Measurements from ENCODE around the gene MYRF.

DNA sequence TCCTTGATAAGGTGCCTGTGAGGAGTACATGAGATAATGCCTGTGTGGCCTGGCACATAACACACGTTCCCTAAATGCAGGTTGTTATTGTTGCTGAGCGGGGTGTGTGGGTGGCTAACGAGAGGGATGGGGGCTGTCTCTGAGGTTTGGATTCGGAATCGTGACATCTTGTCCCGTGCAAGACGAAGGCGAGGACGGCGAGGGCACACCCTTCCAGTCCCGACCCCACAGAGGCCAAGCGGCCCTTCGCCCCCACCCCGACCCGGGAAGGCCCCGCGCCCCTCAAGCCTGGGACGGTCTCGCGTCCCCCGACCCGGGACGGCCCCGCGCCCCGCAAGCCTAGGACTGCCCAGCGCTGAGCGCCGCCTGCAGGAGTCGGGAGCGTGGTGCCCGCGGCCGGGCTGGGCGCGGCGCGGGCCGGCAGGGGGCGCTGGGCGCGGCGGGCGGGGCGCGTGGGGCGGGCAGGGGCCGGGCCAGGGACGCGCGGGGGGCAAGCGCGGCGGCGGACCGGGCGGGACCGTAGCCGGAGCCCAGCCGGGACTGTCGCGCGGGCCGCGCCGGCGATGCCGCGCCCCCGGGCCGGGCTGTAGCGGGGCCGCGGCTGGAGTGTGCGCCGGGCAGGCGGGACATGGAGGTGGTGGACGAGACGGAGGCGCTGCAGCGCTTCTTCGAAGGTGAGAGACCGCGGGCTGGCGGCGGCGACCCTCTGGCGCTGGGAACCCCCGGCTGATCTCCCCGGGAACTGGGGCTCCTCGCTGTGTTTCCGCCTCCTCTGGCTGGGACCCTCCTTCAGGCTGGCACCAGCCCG lies at the start of gene MYRF:
- TF ChIP-seq, protein P1, sequence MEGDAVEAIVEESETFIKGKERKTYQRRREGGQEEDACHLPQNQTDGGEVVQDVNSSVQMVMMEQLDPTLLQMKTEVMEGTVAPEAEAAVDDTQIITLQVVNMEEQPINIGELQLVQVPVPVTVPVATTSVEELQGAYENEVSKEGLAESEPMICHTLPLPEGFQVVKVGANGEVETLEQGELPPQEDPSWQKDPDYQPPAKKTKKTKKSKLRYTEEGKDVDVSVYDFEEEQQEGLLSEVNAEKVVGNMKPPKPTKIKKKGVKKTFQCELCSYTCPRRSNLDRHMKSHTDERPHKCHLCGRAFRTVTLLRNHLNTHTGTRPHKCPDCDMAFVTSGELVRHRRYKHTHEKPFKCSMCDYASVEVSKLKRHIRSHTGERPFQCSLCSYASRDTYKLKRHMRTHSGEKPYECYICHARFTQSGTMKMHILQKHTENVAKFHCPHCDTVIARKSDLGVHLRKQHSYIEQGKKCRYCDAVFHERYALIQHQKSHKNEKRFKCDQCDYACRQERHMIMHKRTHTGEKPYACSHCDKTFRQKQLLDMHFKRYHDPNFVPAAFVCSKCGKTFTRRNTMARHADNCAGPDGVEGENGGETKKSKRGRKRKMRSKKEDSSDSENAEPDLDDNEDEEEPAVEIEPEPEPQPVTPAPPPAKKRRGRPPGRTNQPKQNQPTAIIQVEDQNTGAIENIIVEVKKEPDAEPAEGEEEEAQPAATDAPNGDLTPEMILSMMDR (IDR thresholded peaks at IDR 0.05): peak; percentile 27
- no peak for TF ChIP-seq EZH2 (IDR thresholded peaks at IDR 0.05; ENCODE audit: borderline replicate concordance, insufficient read depth, low read depth, low read length, poor library complexity, severe bottlenecking)

Measured in B cell (primary cell).